ENCODE results near the gene CBFA2T2. TPM values are rescaled to one million over a fixed set of nuclear protein-coding genes. Genes with fewer than 3 reads are reported as not detected.
A peak's percentile ranks its signal among the peaks of the same experiment; 100 is the strongest.

Gene CBFA2T2
- total RNA-seq, 1 donor from 2014 or later, result 10.7 TPM

DNA sequence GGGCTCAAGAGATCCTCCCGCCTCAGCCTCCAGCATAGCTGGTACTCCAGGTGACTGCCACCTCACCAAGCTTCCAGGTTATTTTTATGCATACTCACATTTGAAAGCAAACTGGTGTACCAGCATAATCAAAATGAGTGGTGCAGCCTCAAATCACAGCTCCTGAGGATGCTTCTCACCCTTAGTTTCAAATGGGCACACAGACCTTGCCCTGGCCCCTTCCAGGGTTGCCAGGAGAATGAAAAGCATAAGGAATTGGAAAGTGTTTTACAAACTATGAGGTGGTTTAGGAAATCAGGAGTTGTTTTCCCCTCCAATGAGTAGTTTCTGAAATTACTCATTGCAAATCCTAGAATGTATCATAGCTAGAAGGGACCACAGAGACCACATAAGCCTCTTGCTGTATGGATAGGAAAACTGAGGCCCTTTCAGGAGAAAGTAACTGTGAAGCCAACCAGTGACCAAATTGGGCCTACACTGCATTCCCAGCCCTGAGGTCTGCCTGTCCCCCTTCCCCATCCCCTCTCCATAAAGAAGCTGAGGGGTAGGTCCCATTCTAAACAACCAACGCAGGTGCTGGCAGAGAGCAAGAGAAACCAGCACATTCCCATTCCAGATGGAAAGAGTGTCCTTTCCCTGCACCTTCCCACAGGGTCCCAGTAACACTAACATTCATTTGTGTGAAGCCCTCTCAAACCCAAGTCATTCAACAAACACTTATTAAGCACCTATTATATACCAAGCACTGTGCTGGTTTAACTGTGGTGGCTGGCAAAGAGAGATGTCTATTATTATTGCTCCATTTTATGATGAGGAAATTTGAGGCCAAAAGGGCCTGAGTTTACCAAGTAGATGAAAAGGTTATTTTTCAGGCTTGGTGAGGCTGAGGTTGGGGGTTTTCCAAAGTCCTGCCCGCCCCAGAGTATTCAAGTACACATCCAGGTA is 198.4 kb downstream of the CBFA2T2 start:
- Histone ChIP-seq H3K27ac (replicated peaks) (peak overlapping the region; percentile 27), H3K9me3 (replicated peaks) (no peaks in the 10 kb centered on the region), H3K4me3 (no peak overlapping the region), H3K36me3 (no peaks in the 10 kb centered on the region), H3K4me1 (peaks cover 30% of the 10 kb centered on the region), H3K27me3 (ENCODE audit: low read depth) (no peaks in the 10 kb centered on the region)
- intact Hi-C loops (cut with micrococcal nuclease), result no loop called here
- TF ChIP-seq, protein P1, sequence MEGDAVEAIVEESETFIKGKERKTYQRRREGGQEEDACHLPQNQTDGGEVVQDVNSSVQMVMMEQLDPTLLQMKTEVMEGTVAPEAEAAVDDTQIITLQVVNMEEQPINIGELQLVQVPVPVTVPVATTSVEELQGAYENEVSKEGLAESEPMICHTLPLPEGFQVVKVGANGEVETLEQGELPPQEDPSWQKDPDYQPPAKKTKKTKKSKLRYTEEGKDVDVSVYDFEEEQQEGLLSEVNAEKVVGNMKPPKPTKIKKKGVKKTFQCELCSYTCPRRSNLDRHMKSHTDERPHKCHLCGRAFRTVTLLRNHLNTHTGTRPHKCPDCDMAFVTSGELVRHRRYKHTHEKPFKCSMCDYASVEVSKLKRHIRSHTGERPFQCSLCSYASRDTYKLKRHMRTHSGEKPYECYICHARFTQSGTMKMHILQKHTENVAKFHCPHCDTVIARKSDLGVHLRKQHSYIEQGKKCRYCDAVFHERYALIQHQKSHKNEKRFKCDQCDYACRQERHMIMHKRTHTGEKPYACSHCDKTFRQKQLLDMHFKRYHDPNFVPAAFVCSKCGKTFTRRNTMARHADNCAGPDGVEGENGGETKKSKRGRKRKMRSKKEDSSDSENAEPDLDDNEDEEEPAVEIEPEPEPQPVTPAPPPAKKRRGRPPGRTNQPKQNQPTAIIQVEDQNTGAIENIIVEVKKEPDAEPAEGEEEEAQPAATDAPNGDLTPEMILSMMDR (IDR thresholded peaks at IDR 0.05; ENCODE audit: borderline replicate concordance), result no peak
- DNase-seq, result no peak

DNA sequence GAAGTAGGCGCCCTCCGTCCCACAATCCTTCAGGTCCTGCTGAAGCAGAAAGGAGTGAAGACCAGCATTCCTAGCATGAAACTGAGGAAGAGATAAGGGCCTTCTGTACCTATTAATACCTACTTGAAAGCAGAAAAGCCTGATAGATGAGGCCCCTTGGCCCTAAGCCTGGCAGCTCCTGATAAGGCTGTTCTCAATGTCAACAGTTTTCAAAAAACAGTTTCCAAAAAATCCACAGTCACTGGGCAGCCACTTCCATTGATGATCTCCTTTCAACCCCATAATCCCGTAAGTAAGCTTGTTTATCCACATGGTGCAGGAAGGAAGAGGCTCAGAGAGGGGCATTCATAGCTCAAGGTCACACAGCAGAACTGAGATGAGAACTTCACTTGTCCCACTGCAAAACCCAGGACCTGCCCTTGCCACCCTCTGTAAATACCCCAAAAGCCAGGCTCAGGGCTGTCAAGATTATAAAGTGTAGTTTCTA is 199.1 kb downstream of the CBFA2T2 start:
- intact Hi-C loops (cut with micrococcal nuclease), result no loop called here
- no peak for DNase-seq
- Histone ChIP-seq H3K4me3 (no peak overlapping the region), H3K9me3 (replicated peaks) (no peaks in the 10 kb centered on the region), H3K27ac (replicated peaks) (peak overlapping the region; percentile 27), H3K27me3 (ENCODE audit: low read depth) (no peaks in the 10 kb centered on the region), H3K4me1 (peaks cover 34% of the 10 kb centered on the region), H3K36me3 (no peaks in the 10 kb centered on the region)
- TF ChIP-seq, protein P1 (IDR thresholded peaks at IDR 0.05; ENCODE audit: borderline replicate concordance), result no peak

DNA sequence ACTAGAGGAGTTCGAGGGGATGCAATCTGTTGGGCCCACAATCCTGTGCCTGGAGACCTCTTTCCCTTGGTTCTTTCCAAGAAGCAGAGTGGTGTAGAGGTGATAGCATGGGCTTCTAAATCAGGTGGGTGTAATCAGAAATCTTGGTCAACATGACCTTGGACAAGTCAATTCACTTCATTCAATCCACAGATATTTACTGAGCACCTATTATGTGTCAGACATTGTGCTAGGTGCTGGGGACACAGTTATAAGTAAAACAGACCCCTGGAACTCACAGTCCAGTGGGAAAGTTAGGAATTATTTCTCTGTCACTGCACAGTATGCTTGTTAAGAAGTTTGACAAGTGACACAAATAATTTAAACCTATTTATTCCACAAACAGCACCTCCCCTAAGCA is 199.6 kb downstream of the CBFA2T2 start:
- Histone ChIP-seq H3K9me3 (replicated peaks) (no peaks in the 10 kb centered on the region), H3K36me3 (no peaks in the 10 kb centered on the region), H3K27ac (replicated peaks) (no peak overlapping the region), H3K4me3 (no peak overlapping the region), H3K4me1 (peaks cover 35% of the 10 kb centered on the region), H3K27me3 (ENCODE audit: low read depth) (no peaks in the 10 kb centered on the region)
- TF ChIP-seq, protein P1 (IDR thresholded peaks at IDR 0.05; ENCODE audit: borderline replicate concordance), result no peak
- DNase-seq, result no peak
- intact Hi-C loops (cut with micrococcal nuclease), result no loop called here

DNA sequence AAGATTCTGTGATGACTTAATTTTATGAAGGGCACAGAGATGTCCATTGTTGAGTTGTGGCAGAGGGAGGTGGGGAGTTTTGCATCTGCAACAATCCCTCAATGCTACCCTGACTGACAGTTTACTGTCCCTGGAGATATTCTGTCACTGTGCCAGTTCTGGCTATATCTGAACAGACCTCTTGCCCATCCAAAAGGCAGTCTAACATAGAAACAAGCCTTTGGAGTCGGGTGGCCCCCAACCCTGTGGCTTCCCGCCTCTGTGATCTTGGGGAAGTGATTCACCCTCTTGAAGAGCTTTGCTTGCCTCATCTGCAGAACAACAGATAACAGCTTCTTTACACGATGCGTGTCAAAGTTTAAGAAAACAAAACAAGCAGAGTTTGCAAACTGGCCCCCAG is 200.1 kb downstream of the CBFA2T2 start:
- no peak for DNase-seq
- Histone ChIP-seq H3K4me1 (peaks cover 31% of the 10 kb centered on the region), H3K27me3 (ENCODE audit: low read depth) (no peaks in the 10 kb centered on the region), H3K9me3 (replicated peaks) (no peaks in the 10 kb centered on the region), H3K4me3 (no peak overlapping the region), H3K27ac (replicated peaks) (no peak overlapping the region), H3K36me3 (no peaks in the 10 kb centered on the region)
- intact Hi-C loops (cut with micrococcal nuclease), result no loop called here
- TF ChIP-seq, protein P1 (IDR thresholded peaks at IDR 0.05; ENCODE audit: borderline replicate concordance), result no peak

DNA sequence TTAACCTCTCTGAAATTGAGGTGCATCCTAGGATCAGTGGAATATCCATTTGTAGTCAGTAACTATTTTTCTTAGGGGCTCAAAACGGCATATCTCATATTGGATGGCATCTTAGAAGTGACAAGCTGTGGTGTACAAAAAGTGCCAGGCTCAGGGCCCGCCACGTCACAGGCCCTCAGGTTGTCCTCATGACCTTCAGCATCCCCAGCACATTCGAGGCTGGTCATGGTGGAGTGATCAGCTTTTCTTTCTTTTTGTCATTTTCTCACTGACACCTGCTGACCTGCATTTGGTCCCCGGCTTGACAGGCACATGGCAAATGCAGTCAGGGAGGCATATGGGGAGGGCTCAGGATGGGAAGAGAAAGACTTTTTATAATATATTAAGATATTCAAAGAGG is 203.4 kb downstream of the CBFA2T2 start:
- H3K4me1 ChIP-seq, result peaks cover 17% of the 10 kb centered on the region
- no peaks in the 10 kb centered on the region for H3K27me3 ChIP-seq (ENCODE audit: low read depth)
- no peak for DNase-seq
- intact Hi-C loops (cut with micrococcal nuclease), result no loop called here
- no peak overlapping the region for H3K27ac ChIP-seq (replicated peaks)
- no peaks in the 10 kb centered on the region for H3K9me3 ChIP-seq (replicated peaks)
- TF ChIP-seq, protein P1 (IDR thresholded peaks at IDR 0.05; ENCODE audit: borderline replicate concordance), result no peak
- H3K36me3 ChIP-seq, result no peaks in the 10 kb centered on the region
- H3K4me3 ChIP-seq, result no peak overlapping the region
